ENCODE results near the gene CD70.

DNA sequence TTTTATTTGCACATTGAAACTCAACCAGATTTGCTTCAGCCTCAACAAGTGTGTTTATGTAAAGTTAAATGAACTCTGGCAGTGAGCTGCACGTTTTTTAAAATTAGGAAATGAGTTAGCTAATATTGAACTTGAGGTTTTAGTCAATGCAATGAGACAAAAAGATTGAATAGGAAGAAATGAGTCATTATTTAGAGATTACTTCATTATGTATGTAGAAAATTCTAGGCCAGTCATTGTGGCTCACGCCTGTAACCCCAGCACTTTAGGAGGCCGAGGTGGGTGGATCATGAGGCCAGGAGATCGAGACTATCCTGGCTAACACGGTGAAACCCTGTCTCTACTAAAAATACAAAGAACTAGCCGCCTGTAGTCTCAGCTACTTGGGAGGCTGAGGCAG, 22.8 kb upstream of the CD70 start:
- TF ChIP-seq, protein P1, sequence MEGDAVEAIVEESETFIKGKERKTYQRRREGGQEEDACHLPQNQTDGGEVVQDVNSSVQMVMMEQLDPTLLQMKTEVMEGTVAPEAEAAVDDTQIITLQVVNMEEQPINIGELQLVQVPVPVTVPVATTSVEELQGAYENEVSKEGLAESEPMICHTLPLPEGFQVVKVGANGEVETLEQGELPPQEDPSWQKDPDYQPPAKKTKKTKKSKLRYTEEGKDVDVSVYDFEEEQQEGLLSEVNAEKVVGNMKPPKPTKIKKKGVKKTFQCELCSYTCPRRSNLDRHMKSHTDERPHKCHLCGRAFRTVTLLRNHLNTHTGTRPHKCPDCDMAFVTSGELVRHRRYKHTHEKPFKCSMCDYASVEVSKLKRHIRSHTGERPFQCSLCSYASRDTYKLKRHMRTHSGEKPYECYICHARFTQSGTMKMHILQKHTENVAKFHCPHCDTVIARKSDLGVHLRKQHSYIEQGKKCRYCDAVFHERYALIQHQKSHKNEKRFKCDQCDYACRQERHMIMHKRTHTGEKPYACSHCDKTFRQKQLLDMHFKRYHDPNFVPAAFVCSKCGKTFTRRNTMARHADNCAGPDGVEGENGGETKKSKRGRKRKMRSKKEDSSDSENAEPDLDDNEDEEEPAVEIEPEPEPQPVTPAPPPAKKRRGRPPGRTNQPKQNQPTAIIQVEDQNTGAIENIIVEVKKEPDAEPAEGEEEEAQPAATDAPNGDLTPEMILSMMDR (IDR thresholded peaks at IDR 0.05; ENCODE audit: insufficient read depth, low read length): no peak
- TF ChIP-seq POLR2AphosphoS5 (IDR thresholded peaks at IDR 0.05; ENCODE audit: low read depth) (no peak), GABPA (IDR thresholded peaks at IDR 0.05; ENCODE audit: low read depth) (no peak)
- TF ChIP-seq, protein P2, sequence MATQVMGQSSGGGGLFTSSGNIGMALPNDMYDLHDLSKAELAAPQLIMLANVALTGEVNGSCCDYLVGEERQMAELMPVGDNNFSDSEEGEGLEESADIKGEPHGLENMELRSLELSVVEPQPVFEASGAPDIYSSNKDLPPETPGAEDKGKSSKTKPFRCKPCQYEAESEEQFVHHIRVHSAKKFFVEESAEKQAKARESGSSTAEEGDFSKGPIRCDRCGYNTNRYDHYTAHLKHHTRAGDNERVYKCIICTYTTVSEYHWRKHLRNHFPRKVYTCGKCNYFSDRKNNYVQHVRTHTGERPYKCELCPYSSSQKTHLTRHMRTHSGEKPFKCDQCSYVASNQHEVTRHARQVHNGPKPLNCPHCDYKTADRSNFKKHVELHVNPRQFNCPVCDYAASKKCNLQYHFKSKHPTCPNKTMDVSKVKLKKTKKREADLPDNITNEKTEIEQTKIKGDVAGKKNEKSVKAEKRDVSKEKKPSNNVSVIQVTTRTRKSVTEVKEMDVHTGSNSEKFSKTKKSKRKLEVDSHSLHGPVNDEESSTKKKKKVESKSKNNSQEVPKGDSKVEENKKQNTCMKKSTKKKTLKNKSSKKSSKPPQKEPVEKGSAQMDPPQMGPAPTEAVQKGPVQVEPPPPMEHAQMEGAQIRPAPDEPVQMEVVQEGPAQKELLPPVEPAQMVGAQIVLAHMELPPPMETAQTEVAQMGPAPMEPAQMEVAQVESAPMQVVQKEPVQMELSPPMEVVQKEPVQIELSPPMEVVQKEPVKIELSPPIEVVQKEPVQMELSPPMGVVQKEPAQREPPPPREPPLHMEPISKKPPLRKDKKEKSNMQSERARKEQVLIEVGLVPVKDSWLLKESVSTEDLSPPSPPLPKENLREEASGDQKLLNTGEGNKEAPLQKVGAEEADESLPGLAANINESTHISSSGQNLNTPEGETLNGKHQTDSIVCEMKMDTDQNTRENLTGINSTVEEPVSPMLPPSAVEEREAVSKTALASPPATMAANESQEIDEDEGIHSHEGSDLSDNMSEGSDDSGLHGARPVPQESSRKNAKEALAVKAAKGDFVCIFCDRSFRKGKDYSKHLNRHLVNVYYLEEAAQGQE (IDR thresholded peaks at IDR 0.05; ENCODE audit: insufficient replicate concordance, low read depth): no peak
